ENCODE data around the gene SKA1. TPM values are rescaled to one million over a fixed set of nuclear protein-coding genes. Genes with fewer than 3 reads are reported as not detected.
A peak's percentile ranks its signal among the peaks of the same experiment; 100 is the strongest.

SKA1 gene
- total and polyA plus RNA-seq, 2 of the 13 experiments (the other 11 are each of a cell fraction or from before 2014, with no cell fraction given), result 5.3 to 21.3 TPM

DNA sequence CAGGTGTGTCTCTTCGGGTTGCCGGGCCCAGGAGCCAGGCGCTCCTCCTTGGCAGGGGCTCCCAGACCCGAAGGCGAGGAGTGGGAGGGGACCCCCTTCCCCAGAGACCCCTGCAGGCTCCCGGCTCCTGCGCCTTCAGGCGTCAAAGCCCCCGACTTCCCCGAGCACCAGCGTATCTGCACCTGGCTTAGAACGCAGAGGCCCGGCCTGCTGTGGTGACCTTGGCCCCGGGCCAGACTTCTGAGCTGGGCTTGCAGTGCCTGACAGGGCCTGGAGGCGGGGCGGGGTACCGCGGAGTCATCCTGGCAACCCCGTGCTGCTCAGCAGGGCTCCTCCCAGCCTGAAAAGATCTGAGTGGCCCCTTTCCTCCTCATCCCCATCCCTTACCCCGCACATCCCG is 27.0 kb downstream of the SKA1 start (continued):
- TF ChIP-seq, protein P1, sequence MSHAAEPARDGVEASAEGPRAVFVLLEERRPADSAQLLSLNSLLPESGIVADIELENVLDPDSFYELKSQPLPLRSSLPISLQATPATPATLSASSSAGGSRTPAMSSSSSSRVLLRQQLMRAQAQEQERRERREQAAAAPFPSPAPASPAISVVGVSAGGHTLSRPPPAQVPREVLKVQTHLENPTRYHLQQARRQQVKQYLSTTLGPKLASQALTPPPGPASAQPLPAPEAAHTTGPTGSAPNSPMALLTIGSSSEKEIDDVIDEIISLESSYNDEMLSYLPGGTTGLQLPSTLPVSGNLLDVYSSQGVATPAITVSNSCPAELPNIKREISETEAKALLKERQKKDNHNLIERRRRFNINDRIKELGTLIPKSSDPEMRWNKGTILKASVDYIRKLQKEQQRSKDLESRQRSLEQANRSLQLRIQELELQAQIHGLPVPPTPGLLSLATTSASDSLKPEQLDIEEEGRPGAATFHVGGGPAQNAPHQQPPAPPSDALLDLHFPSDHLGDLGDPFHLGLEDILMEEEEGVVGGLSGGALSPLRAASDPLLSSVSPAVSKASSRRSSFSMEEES (CRISPR knock-in tag; IDR thresholded peaks at IDR 0.05), result no peak
- TF ChIP-seq, protein P2, sequence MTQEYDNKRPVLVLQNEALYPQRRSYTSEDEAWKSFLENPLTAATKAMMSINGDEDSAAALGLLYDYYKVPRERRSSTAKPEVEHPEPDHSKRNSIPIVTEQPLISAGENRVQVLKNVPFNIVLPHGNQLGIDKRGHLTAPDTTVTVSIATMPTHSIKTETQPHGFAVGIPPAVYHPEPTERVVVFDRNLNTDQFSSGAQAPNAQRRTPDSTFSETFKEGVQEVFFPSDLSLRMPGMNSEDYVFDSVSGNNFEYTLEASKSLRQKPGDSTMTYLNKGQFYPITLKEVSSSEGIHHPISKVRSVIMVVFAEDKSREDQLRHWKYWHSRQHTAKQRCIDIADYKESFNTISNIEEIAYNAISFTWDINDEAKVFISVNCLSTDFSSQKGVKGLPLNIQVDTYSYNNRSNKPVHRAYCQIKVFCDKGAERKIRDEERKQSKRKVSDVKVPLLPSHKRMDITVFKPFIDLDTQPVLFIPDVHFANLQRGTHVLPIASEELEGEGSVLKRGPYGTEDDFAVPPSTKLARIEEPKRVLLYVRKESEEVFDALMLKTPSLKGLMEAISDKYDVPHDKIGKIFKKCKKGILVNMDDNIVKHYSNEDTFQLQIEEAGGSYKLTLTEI (CRISPR knock-in tag; conservative IDR thresholded peaks at IDR 0.05), result no peak
- no peak for TF ChIP-seq ARNT2 (CRISPR knock-in tag; IDR thresholded peaks at IDR 0.05; ENCODE audit: low read depth)
- no peak for TF ChIP-seq ZNF660 (CRISPR knock-in tag; IDR thresholded peaks at IDR 0.05; ENCODE audit: borderline replicate concordance, low read depth)
- TF ChIP-seq, protein P3, sequence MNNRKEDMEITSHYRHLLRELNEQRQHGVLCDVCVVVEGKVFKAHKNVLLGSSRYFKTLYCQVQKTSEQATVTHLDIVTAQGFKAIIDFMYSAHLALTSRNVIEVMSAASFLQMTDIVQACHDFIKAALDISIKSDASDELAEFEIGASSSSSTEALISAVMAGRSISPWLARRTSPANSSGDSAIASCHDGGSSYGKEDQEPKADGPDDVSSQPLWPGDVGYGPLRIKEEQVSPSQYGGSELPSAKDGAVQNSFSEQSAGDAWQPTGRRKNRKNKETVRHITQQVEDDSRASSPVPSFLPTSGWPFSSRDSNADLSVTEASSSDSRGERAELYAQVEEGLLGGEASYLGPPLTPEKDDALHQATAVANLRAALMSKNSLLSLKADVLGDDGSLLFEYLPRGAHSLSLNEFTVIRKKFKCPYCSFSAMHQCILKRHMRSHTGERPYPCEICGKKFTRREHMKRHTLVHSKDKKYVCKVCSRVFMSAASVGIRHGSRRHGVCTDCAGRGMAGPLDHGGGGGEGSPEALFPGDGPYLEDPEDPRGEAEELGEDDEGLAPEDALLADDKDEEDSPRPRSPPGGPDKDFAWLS (CRISPR knock-in tag; IDR thresholded peaks at IDR 0.05; ENCODE audit: borderline replicate concordance), result no peak
- no peak for TF ChIP-seq LCORL (IDR thresholded peaks at IDR 0.05)
- TF ChIP-seq LCORL (CRISPR knock-in tag; IDR thresholded peaks at IDR 0.05), result no peak
- TF ChIP-seq ZFX (CRISPR knock-in tag; IDR thresholded peaks at IDR 0.05; ENCODE audit: low read depth), result peak; percentile 72
- TF ChIP-seq ZNF547 (CRISPR knock-in tag; IDR thresholded peaks at IDR 0.05), result no peak
- TF ChIP-seq, protein P4, sequence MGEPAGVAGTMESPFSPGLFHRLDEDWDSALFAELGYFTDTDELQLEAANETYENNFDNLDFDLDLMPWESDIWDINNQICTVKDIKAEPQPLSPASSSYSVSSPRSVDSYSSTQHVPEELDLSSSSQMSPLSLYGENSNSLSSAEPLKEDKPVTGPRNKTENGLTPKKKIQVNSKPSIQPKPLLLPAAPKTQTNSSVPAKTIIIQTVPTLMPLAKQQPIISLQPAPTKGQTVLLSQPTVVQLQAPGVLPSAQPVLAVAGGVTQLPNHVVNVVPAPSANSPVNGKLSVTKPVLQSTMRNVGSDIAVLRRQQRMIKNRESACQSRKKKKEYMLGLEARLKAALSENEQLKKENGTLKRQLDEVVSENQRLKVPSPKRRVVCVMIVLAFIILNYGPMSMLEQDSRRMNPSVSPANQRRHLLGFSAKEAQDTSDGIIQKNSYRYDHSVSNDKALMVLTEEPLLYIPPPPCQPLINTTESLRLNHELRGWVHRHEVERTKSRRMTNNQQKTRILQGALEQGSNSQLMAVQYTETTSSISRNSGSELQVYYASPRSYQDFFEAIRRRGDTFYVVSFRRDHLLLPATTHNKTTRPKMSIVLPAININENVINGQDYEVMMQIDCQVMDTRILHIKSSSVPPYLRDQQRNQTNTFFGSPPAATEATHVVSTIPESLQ (CRISPR knock-in tag; conservative IDR thresholded peaks at IDR 0.05), result no peak
- TF ChIP-seq ZNF12 (CRISPR knock-in tag; IDR thresholded peaks at IDR 0.05), result no peak
- TF ChIP-seq, protein P5, sequence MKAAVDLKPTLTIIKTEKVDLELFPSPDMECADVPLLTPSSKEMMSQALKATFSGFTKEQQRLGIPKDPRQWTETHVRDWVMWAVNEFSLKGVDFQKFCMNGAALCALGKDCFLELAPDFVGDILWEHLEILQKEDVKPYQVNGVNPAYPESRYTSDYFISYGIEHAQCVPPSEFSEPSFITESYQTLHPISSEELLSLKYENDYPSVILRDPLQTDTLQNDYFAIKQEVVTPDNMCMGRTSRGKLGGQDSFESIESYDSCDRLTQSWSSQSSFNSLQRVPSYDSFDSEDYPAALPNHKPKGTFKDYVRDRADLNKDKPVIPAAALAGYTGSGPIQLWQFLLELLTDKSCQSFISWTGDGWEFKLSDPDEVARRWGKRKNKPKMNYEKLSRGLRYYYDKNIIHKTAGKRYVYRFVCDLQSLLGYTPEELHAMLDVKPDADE (CRISPR knock-in tag; IDR thresholded peaks at IDR 0.05), result no peak
- TF ChIP-seq, protein P6, sequence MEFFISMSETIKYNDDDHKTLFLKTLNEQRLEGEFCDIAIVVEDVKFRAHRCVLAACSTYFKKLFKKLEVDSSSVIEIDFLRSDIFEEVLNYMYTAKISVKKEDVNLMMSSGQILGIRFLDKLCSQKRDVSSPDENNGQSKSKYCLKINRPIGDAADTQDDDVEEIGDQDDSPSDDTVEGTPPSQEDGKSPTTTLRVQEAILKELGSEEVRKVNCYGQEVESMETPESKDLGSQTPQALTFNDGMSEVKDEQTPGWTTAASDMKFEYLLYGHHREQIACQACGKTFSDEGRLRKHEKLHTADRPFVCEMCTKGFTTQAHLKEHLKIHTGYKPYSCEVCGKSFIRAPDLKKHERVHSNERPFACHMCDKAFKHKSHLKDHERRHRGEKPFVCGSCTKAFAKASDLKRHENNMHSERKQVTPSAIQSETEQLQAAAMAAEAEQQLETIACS (CRISPR knock-in tag; IDR thresholded peaks at IDR 0.05), result no peak
- TF ChIP-seq, protein P7, sequence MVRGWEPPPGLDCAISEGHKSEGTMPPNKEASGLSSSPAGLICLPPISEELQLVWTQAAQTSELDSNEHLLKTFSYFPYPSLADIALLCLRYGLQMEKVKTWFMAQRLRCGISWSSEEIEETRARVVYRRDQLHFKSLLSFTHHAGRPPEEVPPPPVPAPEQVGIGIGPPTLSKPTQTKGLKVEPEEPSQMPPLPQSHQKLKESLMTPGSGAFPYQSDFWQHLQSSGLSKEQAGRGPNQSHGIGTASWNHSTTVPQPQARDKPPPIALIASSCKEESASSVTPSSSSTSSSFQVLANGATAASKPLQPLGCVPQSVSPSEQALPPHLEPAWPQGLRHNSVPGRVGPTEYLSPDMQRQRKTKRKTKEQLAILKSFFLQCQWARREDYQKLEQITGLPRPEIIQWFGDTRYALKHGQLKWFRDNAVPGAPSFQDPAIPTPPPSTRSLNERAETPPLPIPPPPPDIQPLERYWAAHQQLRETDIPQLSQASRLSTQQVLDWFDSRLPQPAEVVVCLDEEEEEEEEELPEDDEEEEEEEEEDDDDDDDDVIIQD (CRISPR knock-in tag; IDR thresholded peaks at IDR 0.05; ENCODE audit: low read depth), result no peak
- peak; percentile 67; the same call in 1 of the 2 replicates for TF ChIP-seq PITX1 (CRISPR knock-in tag; IDR thresholded peaks at IDR 0.05)
- TF ChIP-seq NR1H2 (CRISPR knock-in tag; IDR thresholded peaks at IDR 0.05; ENCODE audit: borderline replicate concordance, low read depth), result no peak
- no peak for TF ChIP-seq ZNF737 (CRISPR knock-in tag; IDR thresholded peaks at IDR 0.05; ENCODE audit: borderline replicate concordance)
- no peak for TF ChIP-seq ZZZ3 (CRISPR knock-in tag; IDR thresholded peaks at IDR 0.05; ENCODE audit: borderline replicate concordance)
- TF ChIP-seq SIX1 (CRISPR knock-in tag; IDR thresholded peaks at IDR 0.05; ENCODE audit: borderline replicate concordance), result no peak
